IPS-18c (cell line): ENCODE measurements around the gene CD244.

ENCODE experiments used
- H3K4me3 ChIP-seq: 2 replicates; pipeline ENCODE4 v1.7.0; 2013; ENCODE audit warnings: low read depth, mild to moderate bottlenecking, low read length, moderate library complexity; ENCODE audit not compliant: insufficient read depth
- H3K9me3 ChIP-seq: one replicate; pipeline ENCODE4 v1.6.1; 2013; ENCODE audit warnings: mild to moderate bottlenecking, low read length, moderate library complexity; ENCODE audit not compliant: control insufficient read depth, insufficient read depth

CD244 gene

GRCh38 chr1:160860840-160861505, 1.7 kb downstream of the CD244 start:
- Histone ChIP-seq H3K9me3 (no peaks in the 10 kb centered on the region), H3K4me3 (no peak overlapping the region)

GRCh38 chr1:160859166-160859565, 3.5 kb downstream of the CD244 start:
- H3K9me3 ChIP-seq = no peaks in the 10 kb centered on the region
- no peak overlapping the region for H3K4me3 ChIP-seq

- no peaks in the 10 kb centered on the region for H3K9me3 ChIP-seq
- H3K4me3 ChIP-seq = no peak overlapping the region
Observed at GRCh38 chr1:160858507-160858906, 4.2 kb downstream of the CD244 start.

- H3K4me3 ChIP-seq = no peak overlapping the region
- no peaks in the 10 kb centered on the region for H3K9me3 ChIP-seq
Observed at GRCh38 chr1:160858097-160858496, 4.6 kb downstream of the CD244 start.

GRCh38 chr1:160855181-160855981, 7.3 kb downstream of the CD244 start:
- H3K4me3 ChIP-seq = no peak overlapping the region

GRCh38 chr1:160853754-160854153, 8.9 kb downstream of the CD244 start:
- no peak overlapping the region for H3K4me3 ChIP-seq
- no peaks in the 10 kb centered on the region for H3K9me3 ChIP-seq

More at GRCh38 chr1:160855181-160855981, 7.3 kb downstream of the CD244 start:
- H3K9me3 ChIP-seq = no peaks in the 10 kb centered on the region

- H3K9me3 ChIP-seq = no peaks in the 10 kb centered on the region
- H3K4me3 ChIP-seq = no peak overlapping the region
Observed at GRCh38 chr1:160853014-160853413, 9.7 kb downstream of the CD244 start.

- H3K9me3 ChIP-seq = no peaks in the 10 kb centered on the region
- no peak overlapping the region for H3K4me3 ChIP-seq
Observed at GRCh38 chr1:160850993-160851392, 11.7 kb downstream of the CD244 start.

GRCh38 chr1:160850541-160850940, 12.1 kb downstream of the CD244 start:
- Histone ChIP-seq H3K9me3 (no peaks in the 10 kb centered on the region), H3K4me3 (no peak overlapping the region)

GRCh38 chr1:160846281-160846680, 16.4 kb downstream of the CD244 start:
- H3K4me3 ChIP-seq = no peak overlapping the region
- H3K9me3 ChIP-seq = no peaks in the 10 kb centered on the region

- no peaks in the 10 kb centered on the region for H3K9me3 ChIP-seq
- no peak overlapping the region for H3K4me3 ChIP-seq
Observed at GRCh38 chr1:160844447-160845232, 18.0 kb downstream of the CD244 start.

GRCh38 chr1:160841079-160841478, 21.6 kb downstream of the CD244 start:
- Histone ChIP-seq H3K4me3 (no peak overlapping the region), H3K9me3 (no peaks in the 10 kb centered on the region)

GRCh38 chr1:160839746-160840145, 22.9 kb downstream of the CD244 start:
- Histone ChIP-seq H3K9me3 (no peaks in the 10 kb centered on the region), H3K4me3 (no peak overlapping the region)

- Histone ChIP-seq H3K9me3 (no peaks in the 10 kb centered on the region), H3K4me3 (no peak overlapping the region)
Observed at GRCh38 chr1:160838888-160839287, 23.8 kb downstream of the CD244 start.

- Histone ChIP-seq H3K9me3 (no peaks in the 10 kb centered on the region), H3K4me3 (no peak overlapping the region)
Observed at GRCh38 chr1:160837558-160838205, 25.0 kb downstream of the CD244 start.

- Histone ChIP-seq H3K9me3 (no peaks in the 10 kb centered on the region), H3K4me3 (no peak overlapping the region)
Observed at GRCh38 chr1:160836981-160837557, 25.6 kb downstream of the CD244 start.

GRCh38 chr1:160836561-160836960, 26.1 kb downstream of the CD244 start:
- Histone ChIP-seq H3K9me3 (no peaks in the 10 kb centered on the region), H3K4me3 (no peak overlapping the region)
